Right lobe of liver (tissue), 4 donors: ENCODE measurements around the gene KCNQ5.

Experiments
- CTCF ChIP-seq, 4 donors: fragments of 200-600 bp in 3 of 4; fragments of 450-650 bp in 1 of 4; IDR thresholded peaks; one replicate each; pipeline versions ENCODE4 v1.5.1 to v1.8.0; 2016 to 2022; ENCODE audit warnings: antibody characterized with exemption in 4 of 4, mild to moderate bottlenecking in 2 of 4
- POLR2A ChIP-seq: fragments of 450-650 bp; IDR thresholded peaks from one replicate; pipeline ENCODE4 v1.6.1; 2017; ENCODE audit warnings: antibody characterized with exemption, mild to moderate bottlenecking
- donor health status: DM: no; HTN: no; CAD: no.
- donor health status: DM: no; HTN: no; CAD: no.
- donor health status: DM: no; HTN: yes; CAD: no.

GRCh38 chr6:72972579-72972978, 350.7 kb downstream of the KCNQ5 start:
- TF ChIP-seq CTCF (IDR thresholded peaks at IDR 0.05) (no peak), POLR2A (no peak)
